LNCaP clone FGC (cell line): ENCODE results near the gene XXYLT1.
"Not testable (repeated sequence)": the region's sequence is repeated elsewhere in the genome, so short reads cannot be mapped to it uniquely, and the experiment has no call there.

Experiments
- DNase-seq: peaks from one replicate; pipeline ENCODE4 v3.0.0-alpha.2; 2011; ENCODE audit warnings: low read depth
- H3K4me3 ChIP-seq: 2 replicates; pipeline ENCODE4 v1.5.1; 2011; ENCODE audit warnings: mild to moderate bottlenecking, low read depth, low read length, control low read depth
- TF ChIP-seq, protein P1 (sequence below): IDR thresholded peaks from 2 replicates; pipeline ENCODE4 v1.5.1; 2012; ENCODE audit warnings: mild to moderate bottlenecking; ENCODE audit not compliant: control insufficient read depth, insufficient read depth; ENCODE audit errors: extremely low read depth

The XXYLT1 gene

DNA sequence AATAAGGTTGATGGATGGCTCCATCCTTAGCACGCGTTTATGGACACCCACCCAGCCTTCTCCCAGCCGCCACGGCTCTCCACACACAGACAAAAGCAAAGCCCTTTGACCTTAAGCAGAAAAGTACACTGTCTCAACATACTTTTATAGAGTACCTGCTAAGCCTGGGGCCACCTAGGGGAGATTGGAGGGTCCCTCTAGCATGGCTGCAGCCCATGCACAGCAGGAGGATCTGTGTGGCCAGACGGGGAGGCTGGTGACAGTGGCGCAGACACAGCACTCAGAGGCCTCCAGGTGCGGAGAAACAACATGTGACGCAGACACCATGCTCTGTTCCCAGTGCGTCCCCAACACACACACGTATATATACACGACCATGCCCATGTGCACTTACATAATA lies 174.9 kb downstream of the XXYLT1 start:
- TF ChIP-seq, protein P1, sequence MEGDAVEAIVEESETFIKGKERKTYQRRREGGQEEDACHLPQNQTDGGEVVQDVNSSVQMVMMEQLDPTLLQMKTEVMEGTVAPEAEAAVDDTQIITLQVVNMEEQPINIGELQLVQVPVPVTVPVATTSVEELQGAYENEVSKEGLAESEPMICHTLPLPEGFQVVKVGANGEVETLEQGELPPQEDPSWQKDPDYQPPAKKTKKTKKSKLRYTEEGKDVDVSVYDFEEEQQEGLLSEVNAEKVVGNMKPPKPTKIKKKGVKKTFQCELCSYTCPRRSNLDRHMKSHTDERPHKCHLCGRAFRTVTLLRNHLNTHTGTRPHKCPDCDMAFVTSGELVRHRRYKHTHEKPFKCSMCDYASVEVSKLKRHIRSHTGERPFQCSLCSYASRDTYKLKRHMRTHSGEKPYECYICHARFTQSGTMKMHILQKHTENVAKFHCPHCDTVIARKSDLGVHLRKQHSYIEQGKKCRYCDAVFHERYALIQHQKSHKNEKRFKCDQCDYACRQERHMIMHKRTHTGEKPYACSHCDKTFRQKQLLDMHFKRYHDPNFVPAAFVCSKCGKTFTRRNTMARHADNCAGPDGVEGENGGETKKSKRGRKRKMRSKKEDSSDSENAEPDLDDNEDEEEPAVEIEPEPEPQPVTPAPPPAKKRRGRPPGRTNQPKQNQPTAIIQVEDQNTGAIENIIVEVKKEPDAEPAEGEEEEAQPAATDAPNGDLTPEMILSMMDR: no peak
- H3K4me3 ChIP-seq: no peak overlapping the region
- DNase-seq: no peak

DNA sequence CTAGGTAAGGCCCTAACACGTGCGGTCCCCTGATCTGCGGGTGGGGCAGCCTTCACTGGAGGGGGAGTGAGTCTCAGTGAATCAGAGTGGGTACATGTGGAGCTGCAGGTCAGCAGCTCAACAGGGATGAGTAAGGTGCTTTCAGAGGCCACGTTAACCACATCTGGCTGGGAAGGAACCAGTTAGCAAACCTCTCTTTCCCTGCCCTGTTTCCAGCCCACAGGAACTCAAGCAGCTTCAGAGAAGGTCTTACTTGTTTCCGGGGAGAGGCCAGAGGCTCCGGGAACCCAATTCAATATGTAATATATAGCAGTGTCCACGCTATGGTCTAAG lies 175.3 kb downstream of the XXYLT1 start:
- H3K4me3 ChIP-seq: no peak overlapping the region
- DNase-seq: no peak
- TF ChIP-seq, protein P1: no peak

DNA sequence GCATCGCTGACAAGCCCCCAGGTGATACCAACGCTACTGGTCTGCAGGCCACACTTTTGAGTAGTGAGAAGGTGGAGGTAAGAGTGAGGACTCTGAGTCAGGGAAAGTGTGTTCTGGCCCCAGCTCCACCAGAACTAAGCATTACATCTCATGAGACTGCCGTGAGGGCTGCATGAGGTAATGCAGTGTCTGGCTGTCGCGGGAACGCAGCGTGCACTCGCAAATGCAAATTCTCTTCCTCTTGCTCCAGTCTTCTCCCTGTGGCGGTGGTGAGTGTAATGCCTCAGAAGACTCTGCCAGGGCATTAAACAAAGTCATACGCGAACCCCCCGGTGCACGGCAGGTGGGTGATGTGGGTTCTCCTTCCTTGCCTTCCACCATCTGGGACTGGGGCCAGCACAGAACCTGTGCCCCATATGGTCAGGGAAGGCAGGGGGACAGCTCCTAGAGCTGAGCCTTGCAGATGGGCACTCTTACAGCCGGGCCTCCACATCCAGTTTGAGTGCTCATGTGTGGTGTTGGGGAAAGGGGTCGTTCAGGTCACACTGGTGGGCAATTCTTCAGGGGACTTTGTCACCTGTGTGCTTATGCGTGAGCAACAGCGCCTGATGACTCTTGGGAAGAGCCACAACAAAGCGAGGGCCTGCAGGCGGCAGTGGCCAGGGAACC lies 175.8 kb downstream of the XXYLT1 start:
- DNase-seq: no peak
- TF ChIP-seq, protein P1: no peak
- no peak overlapping the region for H3K4me3 ChIP-seq

DNA sequence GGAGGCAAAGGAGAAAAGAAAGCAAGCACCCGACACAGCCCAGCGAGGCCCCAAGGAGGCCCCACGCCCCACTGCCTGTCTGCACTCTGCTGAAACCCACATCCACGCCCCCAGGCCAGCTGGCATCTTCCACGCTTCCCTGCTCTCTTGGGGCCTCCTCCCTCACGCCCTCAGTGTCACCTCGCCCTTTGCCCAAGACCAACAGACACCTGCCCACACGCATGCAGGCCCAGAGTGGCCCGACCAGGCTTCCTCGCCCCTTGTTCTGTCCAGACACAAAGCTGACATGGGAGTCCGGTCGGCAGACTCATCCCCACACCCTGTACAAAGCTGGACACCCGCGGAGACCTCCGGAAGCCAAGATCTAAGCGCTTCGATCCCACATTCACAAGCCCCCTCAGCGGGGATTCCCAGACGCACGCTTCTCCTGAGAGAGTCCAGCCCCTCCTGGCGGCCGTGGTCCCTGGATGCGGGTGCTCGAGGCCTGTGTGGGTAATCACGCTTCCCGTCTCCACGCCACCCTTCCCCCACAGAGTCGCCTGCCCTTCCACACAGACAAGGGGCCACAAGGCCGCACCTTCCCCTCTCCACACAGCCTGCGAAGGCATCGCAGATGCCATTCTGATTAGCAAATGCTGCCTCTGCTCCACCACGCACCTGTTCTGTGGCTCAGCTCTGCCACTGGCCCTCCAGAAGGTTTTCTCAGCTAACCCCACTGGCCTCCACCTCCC lies 176.6 kb downstream of the XXYLT1 start:
- DNase-seq: no peak
- TF ChIP-seq, protein P1: no peak
- no peak overlapping the region for H3K4me3 ChIP-seq

DNA sequence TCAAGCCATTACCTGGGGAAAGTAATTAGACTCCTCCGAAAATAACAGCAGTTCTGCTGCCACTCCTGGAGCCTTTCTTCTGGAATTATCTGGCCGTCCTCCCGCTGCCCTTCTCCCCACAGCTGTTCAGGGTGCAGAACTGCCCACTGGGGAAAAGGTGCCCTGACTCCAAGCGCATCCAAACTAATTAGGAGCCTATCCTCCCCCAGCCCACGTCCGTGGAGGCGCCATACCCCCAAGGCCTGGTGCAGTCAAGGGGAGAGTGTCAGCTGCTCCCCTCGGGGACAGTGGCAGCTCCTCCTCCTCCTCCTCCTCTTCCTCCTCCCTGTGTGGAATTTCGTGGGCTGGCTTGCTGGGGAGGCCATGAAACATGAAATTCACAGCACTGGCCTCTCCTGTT lies 177.2 kb downstream of the XXYLT1 start:
- DNase-seq: no peak
- no peak overlapping the region for H3K4me3 ChIP-seq
- TF ChIP-seq, protein P1: no peak

DNA sequence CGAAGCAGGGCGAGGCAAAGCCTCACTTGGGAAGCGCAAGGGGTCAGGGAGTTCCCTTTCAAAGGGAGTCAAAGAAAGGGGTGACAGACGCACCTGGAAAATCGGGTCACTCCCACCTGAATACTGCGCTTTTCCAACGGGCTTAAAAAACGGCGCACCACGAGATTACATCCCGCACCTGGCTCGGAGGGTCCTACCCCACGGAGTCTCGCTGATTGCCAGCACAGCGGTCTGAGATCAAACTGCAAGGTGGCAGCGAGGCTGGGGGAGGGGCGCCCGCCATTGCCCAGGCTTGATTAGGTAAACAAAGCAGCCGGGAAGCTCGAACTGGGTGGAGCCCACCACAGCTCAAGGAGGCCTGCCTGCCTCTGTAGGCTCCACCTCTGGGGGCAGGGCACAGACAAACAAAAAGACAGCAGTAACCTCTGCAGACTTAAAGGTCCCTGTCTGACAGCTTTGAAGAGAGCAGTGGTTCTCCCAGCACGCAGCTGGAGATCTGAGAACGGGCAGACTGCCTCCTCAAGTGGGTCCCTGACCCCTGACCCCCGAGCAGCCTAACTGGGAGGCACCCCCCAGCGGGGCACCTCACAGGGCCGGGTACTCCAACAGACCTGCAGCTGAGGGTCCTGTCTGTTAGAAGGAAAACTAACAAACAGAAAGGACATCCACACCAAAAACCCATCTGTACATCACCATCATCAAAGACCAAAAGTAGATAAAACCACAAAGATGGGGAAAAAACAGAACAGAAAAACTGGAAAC lies 182.9 kb downstream of the XXYLT1 start:
- not testable (repeated sequence) for DNase-seq, H3K4me3 ChIP-seq

DNA sequence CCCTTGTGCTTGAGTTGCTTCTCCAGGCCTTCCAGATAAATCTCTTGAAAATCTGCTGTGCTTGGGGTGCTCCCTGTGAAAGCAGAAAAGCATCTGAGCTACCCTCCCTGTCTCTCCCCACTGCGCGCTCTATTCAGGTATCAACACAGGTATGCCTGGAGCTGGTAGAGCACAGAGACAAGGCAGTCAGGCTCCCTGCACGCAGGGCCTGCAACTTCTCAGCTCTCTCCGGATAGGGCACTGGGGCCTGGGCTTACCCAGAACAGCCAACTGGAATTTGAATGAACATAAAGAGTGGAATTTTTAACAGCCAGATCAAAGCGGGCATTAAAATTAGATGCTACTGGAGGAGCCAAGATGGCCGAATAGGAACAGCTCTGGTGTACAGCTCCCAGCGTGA lies 183.6 kb downstream of the XXYLT1 start:
- DNase-seq: no peak
- TF ChIP-seq, protein P1: no peak
- no peak overlapping the region for H3K4me3 ChIP-seq
